Measurements from ENCODE around the gene BMPER. TPM values are rescaled to one million over a fixed set of nuclear protein-coding genes. Genes with fewer than 3 reads are reported as not detected.

Gene BMPER
- total RNA-seq, 4 donors from 2014 or later, result 1.0 to 22.5 (median 12.0) TPM

DNA sequence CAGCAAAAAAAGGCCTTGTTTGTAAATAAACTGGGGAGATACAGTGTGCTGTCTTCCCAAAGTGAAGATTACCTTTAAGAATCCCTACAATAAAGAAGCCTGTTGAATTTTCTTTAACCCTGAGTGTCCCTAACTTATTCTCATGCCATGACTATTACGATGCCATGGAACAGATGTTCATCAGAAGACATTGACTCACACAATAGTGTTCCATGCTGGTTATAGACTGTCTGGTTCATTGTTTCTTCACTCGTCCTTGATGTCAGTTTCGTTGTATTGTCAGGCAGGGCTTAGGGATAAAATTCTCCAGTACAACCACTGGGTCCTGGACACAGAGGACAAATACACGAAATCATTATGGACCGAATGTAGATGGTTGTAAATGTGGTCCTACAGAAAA lies 36.2 kb upstream of the BMPER start:
- Histone ChIP-seq H3K27ac (no peak overlapping the region), H3K27me3 (no peaks in the 10 kb centered on the region), H3K36me3 (no peaks in the 10 kb centered on the region), H3K4me3 (no peak overlapping the region), H3K9me3 (no peaks in the 10 kb centered on the region), H3K4me1 (no peaks in the 10 kb centered on the region)
- ATAC-seq, result no peak
- WGBS, 2 donors (ENCODE audit: low coverage in 1 of 2), result 91 to 93% methylated on average over 4 of the region's 5 CpGs
- no peak for TF ChIP-seq EP300 (IDR thresholded peaks at IDR 0.05)
- TF ChIP-seq, protein P1, sequence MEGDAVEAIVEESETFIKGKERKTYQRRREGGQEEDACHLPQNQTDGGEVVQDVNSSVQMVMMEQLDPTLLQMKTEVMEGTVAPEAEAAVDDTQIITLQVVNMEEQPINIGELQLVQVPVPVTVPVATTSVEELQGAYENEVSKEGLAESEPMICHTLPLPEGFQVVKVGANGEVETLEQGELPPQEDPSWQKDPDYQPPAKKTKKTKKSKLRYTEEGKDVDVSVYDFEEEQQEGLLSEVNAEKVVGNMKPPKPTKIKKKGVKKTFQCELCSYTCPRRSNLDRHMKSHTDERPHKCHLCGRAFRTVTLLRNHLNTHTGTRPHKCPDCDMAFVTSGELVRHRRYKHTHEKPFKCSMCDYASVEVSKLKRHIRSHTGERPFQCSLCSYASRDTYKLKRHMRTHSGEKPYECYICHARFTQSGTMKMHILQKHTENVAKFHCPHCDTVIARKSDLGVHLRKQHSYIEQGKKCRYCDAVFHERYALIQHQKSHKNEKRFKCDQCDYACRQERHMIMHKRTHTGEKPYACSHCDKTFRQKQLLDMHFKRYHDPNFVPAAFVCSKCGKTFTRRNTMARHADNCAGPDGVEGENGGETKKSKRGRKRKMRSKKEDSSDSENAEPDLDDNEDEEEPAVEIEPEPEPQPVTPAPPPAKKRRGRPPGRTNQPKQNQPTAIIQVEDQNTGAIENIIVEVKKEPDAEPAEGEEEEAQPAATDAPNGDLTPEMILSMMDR (IDR thresholded peaks at IDR 0.05), result no peak
- no peak for TF ChIP-seq POLR2A (IDR thresholded peaks at IDR 0.05)
- no peak for TF ChIP-seq POLR2AphosphoS5 (IDR thresholded peaks at IDR 0.05)

DNA sequence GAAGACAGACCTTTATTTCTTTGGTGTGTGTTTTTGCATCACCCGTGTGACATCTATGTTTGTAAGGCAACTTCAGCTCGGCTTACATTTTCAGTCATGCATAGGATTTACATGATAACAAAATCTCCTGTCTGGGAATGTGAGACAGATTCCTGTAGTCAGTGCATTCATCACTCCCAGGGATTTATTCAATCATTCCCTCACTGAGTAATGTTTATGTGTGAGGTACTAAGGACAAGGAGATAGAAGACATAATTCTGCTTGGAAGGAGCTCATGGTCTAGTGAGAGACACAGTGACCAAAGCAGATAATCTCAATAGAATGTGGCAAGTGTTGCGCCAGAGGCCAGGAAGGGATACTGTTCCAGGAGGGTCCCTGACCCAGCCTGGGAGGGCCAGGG lies 35.2 kb upstream of the BMPER start:
- ATAC-seq, result no peak
- H3K36me3 ChIP-seq, result no peaks in the 10 kb centered on the region
- no peaks in the 10 kb centered on the region for H3K27me3 ChIP-seq
- TF ChIP-seq, protein P1 (IDR thresholded peaks at IDR 0.05), result no peak
- TF ChIP-seq POLR2AphosphoS5 (IDR thresholded peaks at IDR 0.05), result no peak
- no peak for TF ChIP-seq EP300 (IDR thresholded peaks at IDR 0.05)
- no peak for TF ChIP-seq POLR2A (IDR thresholded peaks at IDR 0.05)
- H3K4me1 ChIP-seq, result no peaks in the 10 kb centered on the region
- no peak overlapping the region for H3K27ac ChIP-seq
- H3K4me3 ChIP-seq, result no peak overlapping the region
- H3K9me3 ChIP-seq, result no peaks in the 10 kb centered on the region
- WGBS, 2 donors (ENCODE audit: low coverage in 1 of 2), result 84 to 100% methylated on average over 1 to 3 of the region's 3 CpGs

DNA sequence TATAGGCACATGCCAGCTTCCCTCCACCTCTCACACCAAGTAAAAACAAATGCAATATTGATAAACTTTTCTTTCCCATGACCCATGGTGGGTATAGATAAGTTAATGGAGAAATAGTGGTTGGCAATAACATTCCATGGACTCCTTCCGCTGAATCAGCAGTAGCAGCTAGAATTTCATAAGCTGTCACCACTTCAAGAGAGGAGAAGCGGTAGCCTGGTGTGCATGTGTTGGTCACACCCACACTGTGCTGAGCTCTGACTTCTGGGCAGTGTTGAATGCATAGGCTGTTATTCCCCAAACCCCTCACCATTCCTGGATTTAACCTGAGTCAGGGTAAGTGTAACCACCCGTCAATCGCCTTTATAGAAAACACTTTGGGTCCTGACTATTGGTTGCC lies 32.5 kb upstream of the BMPER start:
- peaks cover 0 to 7% (median 0%) of the 10 kb centered on the region in 3 donors for H3K4me1 ChIP-seq
- TF ChIP-seq, protein P1 (IDR thresholded peaks at IDR 0.05), result no peak
- TF ChIP-seq EP300 (IDR thresholded peaks at IDR 0.05), result no peak
- no peak for TF ChIP-seq POLR2A (IDR thresholded peaks at IDR 0.05)
- no peak for TF ChIP-seq POLR2AphosphoS5 (IDR thresholded peaks at IDR 0.05)
- ATAC-seq, result no peak
- no peak overlapping the region for H3K27ac ChIP-seq
- 0 to 75% methylated on average over 1 to 4 of the region's 4 CpGs for WGBS, 2 donors (ENCODE audit: low coverage in 1 of 2)
- H3K27me3 ChIP-seq, result no peaks in the 10 kb centered on the region
- no peaks in the 10 kb centered on the region for H3K36me3 ChIP-seq
- H3K4me3 ChIP-seq, result no peak overlapping the region
- no peaks in the 10 kb centered on the region for H3K9me3 ChIP-seq

DNA sequence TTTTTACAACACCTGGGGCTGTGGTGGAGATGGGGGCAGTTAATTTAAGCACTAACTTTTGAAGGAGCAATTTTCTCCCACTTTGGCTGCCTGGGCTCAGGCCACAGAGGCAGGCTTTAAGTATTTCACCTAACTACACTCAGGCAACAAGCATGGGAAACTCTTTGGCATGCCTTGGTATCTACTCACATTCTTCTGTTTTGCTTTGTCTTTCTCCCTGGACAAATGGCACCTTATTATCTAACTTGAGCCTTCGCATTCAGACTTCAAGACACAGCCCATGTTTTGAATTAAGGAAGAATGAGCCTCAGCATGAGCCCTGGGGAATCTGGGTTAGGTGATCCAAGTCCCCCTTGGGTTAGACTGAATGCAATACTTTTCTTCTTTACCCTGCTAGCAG lies 31.8 kb upstream of the BMPER start:
- Histone ChIP-seq H3K27me3 (no peaks in the 10 kb centered on the region), H3K27ac (no peak overlapping the region), H3K36me3 (no peaks in the 10 kb centered on the region), H3K4me1 (peaks cover 0 to 7% (median 0%) of the 10 kb centered on the region in 3 donors), H3K4me3 (no peak overlapping the region), H3K9me3 (no peaks in the 10 kb centered on the region)
- WGBS, 2 donors (ENCODE audit: low coverage in 1 of 2), result 88 to 100% methylated on average over 1 of the region's 1 CpG
- TF ChIP-seq POLR2A (IDR thresholded peaks at IDR 0.05) (no peak), EP300 (IDR thresholded peaks at IDR 0.05) (no peak), POLR2AphosphoS5 (IDR thresholded peaks at IDR 0.05) (no peak)
- TF ChIP-seq, protein P1 (IDR thresholded peaks at IDR 0.05), result no peak
- no peak for ATAC-seq

DNA sequence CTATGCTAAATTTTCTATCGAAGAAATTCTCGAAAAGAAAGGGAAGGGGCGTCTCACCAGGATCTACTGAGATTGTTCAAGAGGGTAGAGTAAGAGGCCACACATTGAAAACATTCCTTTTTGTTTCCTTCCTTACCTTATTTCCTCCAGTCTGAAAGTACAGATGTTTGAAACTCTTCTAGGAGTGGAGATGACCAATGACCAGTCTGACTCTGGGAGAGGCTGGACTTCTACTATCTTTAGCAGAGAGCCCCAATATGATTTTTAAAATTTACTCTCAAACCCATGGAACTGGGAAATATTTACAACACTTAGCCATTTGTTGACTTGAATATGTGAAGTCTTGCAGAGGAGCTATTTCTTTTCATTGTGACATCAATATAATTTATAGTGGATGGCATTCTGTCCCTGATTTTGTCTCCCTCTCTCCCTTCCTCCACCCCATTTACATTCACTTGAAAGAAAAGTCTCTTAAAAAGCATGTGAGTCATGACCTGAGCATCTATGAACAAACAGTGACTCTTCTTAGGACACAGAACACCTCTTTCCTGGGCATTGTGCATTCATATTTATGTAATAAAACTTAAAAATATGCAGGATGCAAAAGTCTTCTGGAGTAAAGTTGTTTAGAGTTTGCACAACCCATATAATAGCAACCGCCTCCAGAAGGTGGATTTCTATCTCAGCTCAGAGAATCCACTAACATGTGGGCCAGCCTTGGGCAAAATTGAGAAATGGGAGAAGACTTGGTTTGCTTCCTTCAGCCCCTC lies 31.2 kb upstream of the BMPER start:
- Histone ChIP-seq H3K9me3 (no peaks in the 10 kb centered on the region), H3K27me3 (no peaks in the 10 kb centered on the region), H3K27ac (no peak overlapping the region), H3K4me1 (peaks cover 0 to 7% (median 0%) of the 10 kb centered on the region in 3 donors), H3K36me3 (no peaks in the 10 kb centered on the region), H3K4me3 (no peak overlapping the region)
- ATAC-seq, result no peak
- TF ChIP-seq, protein P1 (IDR thresholded peaks at IDR 0.05), result no peak
- no peak for TF ChIP-seq POLR2AphosphoS5 (IDR thresholded peaks at IDR 0.05)
- no peak for TF ChIP-seq POLR2A (IDR thresholded peaks at IDR 0.05)
- TF ChIP-seq EP300 (IDR thresholded peaks at IDR 0.05), result no peak
- WGBS, 2 donors (ENCODE audit: low coverage in 1 of 2), result 71 to 72% methylated on average over 4 of the region's 4 CpGs
